HepG2 (cell line): ENCODE measurements around the gene NGDN. TPM values are rescaled to one million over a fixed set of nuclear protein-coding genes. Genes with fewer than 3 reads are reported as not detected.

ENCODE experiments used
- ELF3 ChIP-seq: IDR thresholded peaks from 2 replicates; pipeline ENCODE4 v1.6.1; 2016; ENCODE audit warnings: missing genetic modification reagents, missing compliant biosample characterization
- HMGXB3 ChIP-seq: sonication (generic); formaldehyde crosslinking; IDR thresholded peaks from 2 replicates; pipeline ENCODE4 v1.4.0; 2020; ENCODE audit warnings: missing genetic modification reagents, borderline replicate concordance
- HOXA3 ChIP-seq: sonication (generic); formaldehyde crosslinking; IDR thresholded peaks from 2 replicates; pipeline ENCODE4 v1.5.0; 2020; ENCODE audit warnings: missing genetic modification reagents
- LCORL ChIP-seq, 2 experiments: fragments of 450-650 bp in 1 of 2; sonication (generic) in 1 of 2; formaldehyde crosslinking in 1 of 2; IDR thresholded peaks; 2 replicates each; pipeline versions ENCODE4 v1.5.0 to v1.6.1; 2017 to 2020; ENCODE audit warnings: antibody characterized with exemption in 1 of 2, missing genetic modification reagents in 1 of 2
- MIXL1 ChIP-seq: IDR thresholded peaks from 2 replicates; pipeline ENCODE4 v1.6.1; 2016
- MYNN ChIP-seq: sonication (generic); formaldehyde crosslinking; IDR thresholded peaks from 2 replicates; pipeline ENCODE4 v1.4.0; 2020; ENCODE audit warnings: mild to moderate bottlenecking, low read depth, missing genetic modification reagents
- RFXANK ChIP-seq: IDR thresholded peaks from 2 replicates; pipeline ENCODE4 v1.6.1; 2016
- RXRB ChIP-seq: IDR thresholded peaks from 2 replicates; pipeline ENCODE4 v1.6.1; 2016; ENCODE audit warnings: borderline replicate concordance, missing genetic modification reagents, missing compliant biosample characterization
- ZBTB39 ChIP-seq: sonication (generic); formaldehyde crosslinking; IDR thresholded peaks from 2 replicates; pipeline ENCODE4 v1.5.0; 2020; ENCODE audit warnings: missing genetic modification reagents
- ZNF441 ChIP-seq: sonication (generic); formaldehyde crosslinking; IDR thresholded peaks from 2 replicates; pipeline ENCODE4 v1.7.0; 2021; ENCODE audit warnings: missing genetic modification reagents, borderline replicate concordance
- ZNF580 ChIP-seq: IDR thresholded peaks from 2 replicates; pipeline ENCODE4 v1.6.1; 2016; ENCODE audit warnings: low read depth, borderline replicate concordance
- ZSCAN29 ChIP-seq: sonication (generic); formaldehyde crosslinking; conservative IDR thresholded peaks from 2 replicates; pipeline ENCODE4 v1.4.0; 2020; ENCODE audit warnings: mild to moderate bottlenecking, missing genetic modification reagents
- ZSCAN31 ChIP-seq: sonication (generic); formaldehyde crosslinking; IDR thresholded peaks from 2 replicates; pipeline ENCODE4 v1.5.0; 2020; ENCODE audit warnings: low read depth, mild to moderate bottlenecking, missing genetic modification reagents
- polyA plus RNA-seq, 8 experiments: library from polyadenylated mRNA; depleted of rRNA in 3 of 8; stranded (reverse) in 7 of 8; unstranded in 1 of 8; fragments of >200 nt; fragmentation: Illumina TruSeq in 4 of 8; extraction: Trizol in 4 of 8; gene quantifications; 2 replicates each; pipeline versions ENCODE4 v1.2.1 to v1.2.3, GENCODE V29; 2011 to 2016; ENCODE audit warnings: low read depth in 4 of 8, missing spikeins in 1 of 8, mixed read lengths in 1 of 8; ENCODE audit not compliant: insufficient read depth in 1 of 8
- total RNA-seq, 5 experiments: library from RNA; depleted of rRNA; stranded (reverse); fragments of >200 nt; fragmentation: Illumina TruSeq; extraction: Trizol; gene quantifications; 2 replicates each; pipeline ENCODE4 v1.2.3, GENCODE V29; 2016; ENCODE audit warnings: low read depth in 1 of 5
- TF ChIP-seq, protein P1 (sequence below): sonication (generic); formaldehyde crosslinking; IDR thresholded peaks from 2 replicates; pipeline ENCODE4 v1.4.0; 2020; ENCODE audit warnings: missing genetic modification reagents
- TF ChIP-seq, protein P2 (sequence below): sonication (generic); formaldehyde crosslinking; IDR thresholded peaks from 2 replicates; pipeline ENCODE4 v1.4.0; 2020; ENCODE audit warnings: low read depth, missing genetic modification reagents
- TF ChIP-seq, protein P3 (sequence below): IDR thresholded peaks from 2 replicates; pipeline ENCODE4 v1.6.1; 2016

NGDN gene
- total and polyA plus RNA-seq, 2 of the 13 experiments (the other 11 are each of a cell fraction or from before 2014, with no cell fraction given) = 154 to 216 TPM

DNA sequence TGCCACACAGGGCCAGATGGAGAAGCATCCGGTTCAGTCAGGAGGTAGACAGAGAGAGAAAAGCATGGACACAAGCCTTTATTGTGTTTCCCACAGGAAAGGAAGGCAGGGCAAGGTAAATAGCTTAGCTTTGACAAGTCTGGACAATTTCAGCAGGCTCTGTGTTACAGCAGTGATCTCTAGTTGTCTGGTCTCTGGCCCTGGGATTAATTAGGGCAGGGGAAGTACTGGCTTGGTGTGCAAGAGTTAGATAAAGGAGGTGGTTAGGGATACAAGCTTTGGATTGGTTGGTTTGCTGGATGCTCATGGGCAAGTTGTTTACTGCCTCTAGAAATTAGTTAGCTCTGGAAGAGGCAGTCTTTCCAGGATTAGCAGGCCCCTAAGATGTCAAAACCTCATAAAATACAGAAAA, 15.1 kb upstream of the NGDN start (continued):
- TF ChIP-seq, protein P1, sequence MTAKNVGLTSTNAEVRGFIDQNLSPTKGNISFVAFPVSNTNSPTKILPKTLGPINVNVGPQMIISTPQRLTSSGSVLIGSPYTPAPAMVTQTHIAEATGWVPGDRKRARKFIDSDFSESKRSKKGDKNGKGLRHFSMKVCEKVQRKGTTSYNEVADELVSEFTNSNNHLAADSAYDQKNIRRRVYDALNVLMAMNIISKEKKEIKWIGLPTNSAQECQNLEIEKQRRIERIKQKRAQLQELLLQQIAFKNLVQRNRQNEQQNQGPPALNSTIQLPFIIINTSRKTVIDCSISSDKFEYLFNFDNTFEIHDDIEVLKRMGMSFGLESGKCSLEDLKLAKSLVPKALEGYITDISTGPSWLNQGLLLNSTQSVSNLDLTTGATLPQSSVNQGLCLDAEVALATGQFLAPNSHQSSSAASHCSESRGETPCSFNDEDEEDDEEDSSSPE = no peak
- TF ChIP-seq ZSCAN31 = no peak
- peak; percentile 84 for TF ChIP-seq MIXL1 (CRISPR knock-in tag)
- TF ChIP-seq ZSCAN29 (CRISPR knock-in tag) = 0 out of 2 replicates have a peak, but pooled peaks have one; percentile 59
- peak; percentile 30; the same call in 1 of the 2 replicates for TF ChIP-seq HOXA3 (CRISPR knock-in tag)
- TF ChIP-seq HMGXB3 (CRISPR knock-in tag) = 0 out of 2 replicates have a peak, but pooled peaks have one; percentile 33
- no peak for TF ChIP-seq ZBTB39 (CRISPR knock-in tag)
- no peak for TF ChIP-seq ZNF441
- peak; percentile 23; the same call in 1 of the 2 replicates for TF ChIP-seq ZNF580 (CRISPR knock-in tag)
- TF ChIP-seq, protein P2, sequence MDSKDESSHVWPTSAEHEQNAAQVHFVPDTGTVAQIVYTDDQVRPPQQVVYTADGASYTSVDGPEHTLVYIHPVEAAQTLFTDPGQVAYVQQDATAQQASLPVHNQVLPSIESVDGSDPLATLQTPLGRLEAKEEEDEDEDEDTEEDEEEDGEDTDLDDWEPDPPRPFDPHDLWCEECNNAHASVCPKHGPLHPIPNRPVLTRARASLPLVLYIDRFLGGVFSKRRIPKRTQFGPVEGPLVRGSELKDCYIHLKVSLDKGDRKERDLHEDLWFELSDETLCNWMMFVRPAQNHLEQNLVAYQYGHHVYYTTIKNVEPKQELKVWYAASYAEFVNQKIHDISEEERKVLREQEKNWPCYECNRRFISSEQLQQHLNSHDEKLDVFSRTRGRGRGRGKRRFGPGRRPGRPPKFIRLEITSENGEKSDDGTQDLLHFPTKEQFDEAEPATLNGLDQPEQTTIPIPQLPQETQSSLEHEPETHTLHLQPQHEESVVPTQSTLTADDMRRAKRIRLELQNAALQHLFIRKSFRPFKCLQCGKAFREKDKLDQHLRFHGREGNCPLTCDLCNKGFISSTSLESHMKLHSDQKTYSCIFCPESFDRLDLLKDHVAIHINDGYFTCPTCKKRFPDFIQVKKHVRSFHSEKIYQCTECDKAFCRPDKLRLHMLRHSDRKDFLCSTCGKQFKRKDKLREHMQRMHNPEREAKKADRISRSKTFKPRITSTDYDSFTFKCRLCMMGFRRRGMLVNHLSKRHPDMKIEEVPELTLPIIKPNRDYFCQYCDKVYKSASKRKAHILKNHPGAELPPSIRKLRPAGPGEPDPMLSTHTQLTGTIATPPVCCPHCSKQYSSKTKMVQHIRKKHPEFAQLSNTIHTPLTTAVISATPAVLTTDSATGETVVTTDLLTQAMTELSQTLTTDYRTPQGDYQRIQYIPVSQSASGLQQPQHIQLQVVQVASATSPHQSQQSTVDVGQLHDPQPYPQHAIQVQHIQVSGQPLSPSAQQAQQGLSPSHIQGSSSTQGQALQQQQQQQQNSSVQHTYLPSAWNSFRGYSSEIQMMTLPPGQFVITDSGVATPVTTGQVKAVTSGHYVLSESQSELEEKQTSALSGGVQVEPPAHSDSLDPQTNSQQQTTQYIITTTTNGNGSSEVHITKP (CRISPR knock-in tag) = peak; percentile 28; the same call in 1 of the 2 replicates
- peak; percentile 66; the same call in 1 of the 2 replicates for TF ChIP-seq ELF3 (CRISPR knock-in tag)
- TF ChIP-seq MYNN = 0 out of 2 replicates have a peak, but pooled peaks have one; percentile 27
- no peak for TF ChIP-seq RFXANK (CRISPR knock-in tag)
- TF ChIP-seq LCORL (IDR thresholded peaks at IDR 0.05) = no peak
- no peak for TF ChIP-seq LCORL (CRISPR knock-in tag; IDR thresholded peaks at IDR 0.05)
- TF ChIP-seq RXRB (CRISPR knock-in tag) = peak; percentile 71; the same call in 1 of the 2 replicates
- TF ChIP-seq, protein P3, sequence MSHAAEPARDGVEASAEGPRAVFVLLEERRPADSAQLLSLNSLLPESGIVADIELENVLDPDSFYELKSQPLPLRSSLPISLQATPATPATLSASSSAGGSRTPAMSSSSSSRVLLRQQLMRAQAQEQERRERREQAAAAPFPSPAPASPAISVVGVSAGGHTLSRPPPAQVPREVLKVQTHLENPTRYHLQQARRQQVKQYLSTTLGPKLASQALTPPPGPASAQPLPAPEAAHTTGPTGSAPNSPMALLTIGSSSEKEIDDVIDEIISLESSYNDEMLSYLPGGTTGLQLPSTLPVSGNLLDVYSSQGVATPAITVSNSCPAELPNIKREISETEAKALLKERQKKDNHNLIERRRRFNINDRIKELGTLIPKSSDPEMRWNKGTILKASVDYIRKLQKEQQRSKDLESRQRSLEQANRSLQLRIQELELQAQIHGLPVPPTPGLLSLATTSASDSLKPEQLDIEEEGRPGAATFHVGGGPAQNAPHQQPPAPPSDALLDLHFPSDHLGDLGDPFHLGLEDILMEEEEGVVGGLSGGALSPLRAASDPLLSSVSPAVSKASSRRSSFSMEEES = peak; percentile 30; the same call in 1 of the 2 replicates
